ENCODE data around the gene DOCK7. TPM values are rescaled to one million over a fixed set of nuclear protein-coding genes. Genes with fewer than 3 reads are reported as not detected.
A peak's percentile ranks its signal among the peaks of the same experiment; 100 is the strongest.

The DOCK7 gene
- total and polyA plus RNA-seq, 2 of the 8 experiments (the other 6 are each of a cell fraction or from before 2014, with no cell fraction given), result 10.2 to 33.7 TPM

- Histone ChIP-seq H2BK12ac (ENCODE audit: low read depth, low read length) (no peak overlapping the region), H3K4me2 (ENCODE audit: insufficient read depth in 1 of 2, low read depth in 2 of 2, low read length in 2 of 2) (no peak overlapping the region), H2BK5ac (ENCODE audit: low read depth, low read length) (no peak overlapping the region), H3K23ac (ENCODE audit: insufficient read length) (no peak overlapping the region), H3K27me3 (replicated peaks in 1 of 4; ENCODE audit: control insufficient read depth in 3 of 4, extremely low read depth in 1 of 4, insufficient read depth in 3 of 4, low read length in 3 of 4) (no peaks in the 10 kb centered on the region), H2BK15ac (ENCODE audit: low read length) (no peak overlapping the region), H3K9ac (replicated peaks in 1 of 4; ENCODE audit: extremely low read depth in 1 of 4, low read depth in 3 of 4, low read length in 3 of 4) (no peak overlapping the region), H4K20me1 (replicated peaks in 1 of 2; ENCODE audit: control insufficient read depth in 1 of 2, insufficient read depth in 2 of 2, low read length in 2 of 2) (no peaks in the 10 kb centered on the region), H3K27ac (ENCODE audit: low read depth, low read length) (no peak overlapping the region), H4K91ac (replicated peaks; ENCODE audit: insufficient read length, low read length) (no peak overlapping the region), H3K79me2 (ENCODE audit: control insufficient read depth in 1 of 2, insufficient read depth in 2 of 2, low read length in 2 of 2) (no peaks in the 10 kb centered on the region), H2AFZ (ENCODE audit: low read length) (no peak overlapping the region), H3K14ac (ENCODE audit: insufficient read length) (no peak overlapping the region), H4K5ac (ENCODE audit: insufficient read length, low read depth, low read length) (no peak overlapping the region), H3K9me3 (ENCODE audit: insufficient read depth in 2 of 2, low read depth in 1 of 2, low read length in 1 of 2) (no peaks in the 10 kb centered on the region), H2BK20ac (ENCODE audit: low read length) (no peak overlapping the region), H3K18ac (ENCODE audit: extremely low read depth, low read length) (no peak overlapping the region), H4K8ac (ENCODE audit: extremely low read depth, insufficient read depth, low read length) (no peak overlapping the region), H3K79me1 (ENCODE audit: low read depth, low read length) (no peaks in the 10 kb centered on the region), H3K4ac (replicated peaks; ENCODE audit: insufficient read length, low read depth, low read length) (no peak overlapping the region), H3K36me3 (ENCODE audit: control insufficient read depth in 2 of 4, insufficient read depth in 4 of 4, low read length in 3 of 4) (no peaks in the 10 kb centered on the region), H3K4me1 (replicated peaks in 1 of 4; ENCODE audit: control insufficient read depth in 3 of 4, insufficient read depth in 4 of 4, low read length in 3 of 4) (peaks cover 0 to 5% (median 0%) of the 10 kb centered on the region in 4 experiments; a peak in 2 of 7 replicates), H3K23me2 (ENCODE audit: low read depth, low read length) (no peaks in the 10 kb centered on the region; the same call in 1 of the 2 replicates), H2BK120ac (replicated peaks; ENCODE audit: low read depth, low read length) (no peak overlapping the region), H3K56ac (replicated peaks; ENCODE audit: insufficient read length, low read depth, low read length) (no peak overlapping the region), H2AK5ac (ENCODE audit: low read depth, low read length) (no peak overlapping the region), H3K4me3 (ENCODE audit: extremely low read depth in 1 of 4, insufficient read depth in 2 of 4, low read depth in 3 of 4, low read length in 4 of 4) (no peak overlapping the region)
- ChIA-PET POLR2A (ENCODE audit: partially characterized antibody) (interaction anchor here (0.9 kb wide), 1 partner anchor 19 kb away, joined by 3 read pairs; no protein-coding TSS in a partner anchor), CTCF (ENCODE audit: partially characterized antibody) (interaction anchor here (0.9 to 1.0 kb wide), 2 partner anchors 11 to 38 kb away, joined by 3 read pairs; no protein-coding TSS in a partner anchor)
- FAIRE-seq (peak; percentile 7), DNase-seq (ENCODE audit: low read depth in 1 of 2, low spot score in 2 of 2) (peak in 1 of 2 experiments; percentile 53)
- 86% methylated on average over 5 of the region's 5 CpGs; no CpG with 5 or more reads in 1 of the 2 experiments for WGBS, 2 experiments (ENCODE audit: extremely low coverage in 1 of 2, insufficient coverage in 1 of 2, insufficient read length in 1 of 2, insufficient replicate concordance in 2 of 2, low coverage in 1 of 2, low lambda C conversion rate in 2 of 2, missing lambda C conversion rate in 1 of 2)
- TF ChIP-seq RNF2 (IDR thresholded peaks at IDR 0.05; ENCODE audit: borderline replicate concordance, low read depth, low read length, missing control alignments, poor library complexity, severe bottlenecking), result no peak
- TF ChIP-seq TBP (IDR thresholded peaks at IDR 0.05; ENCODE audit: low read depth, low read length), result no peak
- no peak for TF ChIP-seq POU5F1 (IDR thresholded peaks at IDR 0.05; ENCODE audit: low read depth, low read length)
- TF ChIP-seq SIX5 (IDR thresholded peaks at IDR 0.05; ENCODE audit: low read depth, low read length), result no peak
- no peak for TF ChIP-seq CTBP2 (IDR thresholded peaks at IDR 0.05; ENCODE audit: borderline replicate concordance, insufficient read depth, insufficient read length, low read length)
- no peak for TF ChIP-seq GTF2F1 (IDR thresholded peaks at IDR 0.05; ENCODE audit: borderline replicate concordance, low read depth, low read length)
- no peak for TF ChIP-seq E2F6 (IDR thresholded peaks at IDR 0.05)
- TF ChIP-seq USF2 (IDR thresholded peaks at IDR 0.05; ENCODE audit: low read length), result no peak
- TF ChIP-seq GABPA (IDR thresholded peaks at IDR 0.05; ENCODE audit: borderline replicate concordance, insufficient read depth, low read length), result no peak
- no peak for TF ChIP-seq POLR2AphosphoS5 (IDR thresholded peaks at IDR 0.05; ENCODE audit: low read depth, low read length)
These were observed 39.6 kb upstream of the DOCK7 start for GRCh38 chr1:62727656-62728407.

Data from H1 (cell line).